Liver (tissue), 3 donors: ENCODE results near the gene PTPRB.

Experiments
- CTCF ChIP-seq: fragments of 150-350 bp; IDR thresholded peaks from 2 replicates; pipeline ENCODE4 v1.5.1; 2017; ENCODE audit warnings: improper control_type of control experiment, low read depth, low read length; ENCODE audit not compliant: missing input control
- FOXA1 ChIP-seq: IDR thresholded peaks from 2 replicates; pipeline ENCODE4 v1.6.1; 2016; ENCODE audit warnings: antibody characterized with exemption
- HNF4A ChIP-seq, 2 donors: conservative IDR thresholded peaks; 2 replicates each; pipeline ENCODE4 v1.6.1; 2016; ENCODE audit warnings: antibody characterized with exemption in 2 of 2, mild to moderate bottlenecking in 2 of 2
- JUND ChIP-seq, 2 donors: IDR thresholded peaks; 2 replicates each; pipeline ENCODE4 v1.6.1; 2016; ENCODE audit warnings: antibody characterized with exemption in 2 of 2
- NR2F2 ChIP-seq: IDR thresholded peaks from 2 replicates; pipeline ENCODE4 v1.6.1; 2016; ENCODE audit warnings: antibody characterized with exemption
- RAD21 ChIP-seq, 2 donors: IDR thresholded peaks; 2 replicates each; pipeline ENCODE4 v1.6.1; 2016; ENCODE audit warnings: antibody characterized with exemption in 2 of 2, mild to moderate bottlenecking in 2 of 2
- REST ChIP-seq: IDR thresholded peaks from 2 replicates; pipeline ENCODE4 v1.6.1; 2016; ENCODE audit warnings: antibody characterized with exemption, mild to moderate bottlenecking
- RXRA ChIP-seq, 2 donors: IDR thresholded peaks; 2 replicates each; pipeline ENCODE4 v1.6.1; 2017 to 2018; ENCODE audit warnings: antibody characterized with exemption in 2 of 2, mild to moderate bottlenecking in 1 of 2
- TAF1 ChIP-seq: conservative IDR thresholded peaks from 2 replicates; pipeline ENCODE4 v1.6.1; 2016; ENCODE audit warnings: antibody characterized with exemption, mild to moderate bottlenecking
- YY1 ChIP-seq: IDR thresholded peaks from 2 replicates; pipeline ENCODE4 v1.6.1; 2016; ENCODE audit warnings: antibody characterized with exemption, mild to moderate bottlenecking
- donor health status: healthy.
- donor health status: healthy.

- TF ChIP-seq YY1, result no peak
- no peak for TF ChIP-seq TAF1
- no peak for TF ChIP-seq FOXA1
- no peak for TF ChIP-seq REST
- TF ChIP-seq CTCF, result no peak
- no peak for TF ChIP-seq NR2F2
- TF ChIP-seq RAD21 (IDR thresholded peaks at IDR 0.05), result no peak
- no peak for TF ChIP-seq HNF4A (conservative IDR thresholded peaks at IDR 0.05)
- TF ChIP-seq RXRA (IDR thresholded peaks at IDR 0.05), result no peak
- no peak for TF ChIP-seq JUND (IDR thresholded peaks at IDR 0.05)
These were observed 80.9 kb downstream of the PTPRB start for GRCh38 chr12:70556179-70556869.
